SH-SY5Y (cell line): ENCODE results near the gene CAMTA1.

Experiments
- GATA2 ChIP-seq: IDR thresholded peaks from 2 replicates; pipeline ENCODE4 v1.6.1; 2011; ENCODE audit warnings: mild to moderate bottlenecking, low read depth, low read length
- GATA3 ChIP-seq: IDR thresholded peaks from 2 replicates; pipeline ENCODE4 v1.6.1; 2011; ENCODE audit warnings: low read depth, mild to moderate bottlenecking, low read length, moderate library complexity

GRCh38 chr1:7358425-7358824 lies 573.2 kb downstream of the CAMTA1 start:
- TF ChIP-seq GATA2 (no peak), GATA3 (no peak)
